Spleen (tissue), 7 donors: ENCODE measurements around the gene PSME1.

ENCODE experiments used
- CTCF ChIP-seq, 11 experiments: fragments of 200-600 bp in 7 of 11; fragments of 450-650 bp in 4 of 11; sonication (generic) in 4 of 11; IDR thresholded peaks in 8 of 11; conservative IDR thresholded peaks in 3 of 11; 1 replicate in 7 of 11; 2 replicates in 4 of 11; pipeline versions ENCODE4 v1.4.0 to v1.8.0; 2016 to 2021; ENCODE audit warnings: antibody characterized with exemption in 11 of 11, inconsistent platforms in 4 of 11, mild to moderate bottlenecking in 1 of 11
- POLR2A ChIP-seq, 3 donors: fragments of 450-650 bp; IDR thresholded peaks; one replicate each; pipeline ENCODE4 v1.5.1; 2017; ENCODE audit warnings: antibody characterized with exemption in 3 of 3, mild to moderate bottlenecking in 1 of 3
- donor health status: DM: no; HTN: no; CAD: no; lungs with moderate emphysema.
- donor health status: DM: no; HTN: no; CAD: no.
- donor health status: DM: no; HTN: no; CAD: no.

- no peak for TF ChIP-seq CTCF (IDR thresholded peaks at IDR 0.05 in 8 of 11, conservative IDR thresholded peaks at IDR 0.05 in 3 of 11)
- no peak for TF ChIP-seq POLR2A (IDR thresholded peaks at IDR 0.05)
Observed at GRCh38 chr14:24178399-24179178, 42.6 kb downstream of the PSME1 start.
